Thyroid gland (tissue), 4 donors: Measurements from ENCODE around the gene ARPC2. TPM values are rescaled to one million over a fixed set of nuclear protein-coding genes. Genes with fewer than 3 reads are reported as not detected.

ENCODE experiments used
- DNase-seq, 2 donors: peaks; one replicate each; pipeline ENCODE4 v3.0.0-alpha.2; 2019
- H3K27ac ChIP-seq, 3 donors: fragments of 200-600 bp; sonication (generic); 1 replicate in 2 of 3; 2 replicates in 1 of 3; pipeline ENCODE4 v1.5.1; 2016 to 2019; ENCODE audit warnings: mild to moderate bottlenecking in 1 of 3, moderate library complexity in 1 of 3
- H3K27me3 ChIP-seq: fragments of 200-600 bp; sonication (generic); one replicate; pipeline ENCODE4 v1.5.1; 2019
- H3K36me3 ChIP-seq, 2 donors: fragments of 200-600 bp; sonication (generic); one replicate each; pipeline ENCODE4 v1.5.1; 2016 to 2019
- H3K4me1 ChIP-seq, 2 donors: fragments of 200-600 bp; sonication (generic); one replicate each; pipeline ENCODE4 v1.5.1; 2017 to 2019
- H3K4me3 ChIP-seq, 3 donors: fragments of 200-600 bp; sonication (generic); replicated peaks in 1 of 3; 1 replicate in 2 of 3; 2 replicates in 1 of 3; pipeline ENCODE4 v1.5.1; 2016; ENCODE audit warnings: mild to moderate bottlenecking in 1 of 3
- H3K9me3 ChIP-seq: fragments of 200-600 bp; sonication (generic); one replicate; pipeline ENCODE4 v1.5.1; 2017
- POLR2A ChIP-seq, 2 donors: fragments of 450-650 bp; IDR thresholded peaks; one replicate each; pipeline ENCODE4 v1.6.1; 2017; ENCODE audit warnings: antibody characterized with exemption in 2 of 2, mild to moderate bottlenecking in 2 of 2, moderate library complexity in 1 of 2
- WGBS, 2 donors: methylation state at CpG; one replicate each; pipeline ENCODE4 v1.1.5; 2017; 5-methylcytosine and 5-hydroxymethylcytosine counted together
- intact Hi-C: fragments of 100-400 bp; cut with DNase I; formaldehyde crosslinking; loops from one replicate; pipeline ENCODE4 v1.15.1; 2023
- total RNA-seq, 4 donors: library from RNA; depleted of rRNA; stranded (reverse); fragments of >200 nt; gene quantifications; one replicate each; pipeline ENCODE4 v1.2.3, GENCODE V29; 2016
- TF ChIP-seq, protein P1 (sequence below), 6 experiments: fragments of 200-600 bp in 3 of 6; fragments of 450-650 bp in 3 of 6; sonication (generic) in 3 of 6; IDR thresholded peaks; one replicate each; pipeline ENCODE4 v1.5.1; 2016 to 2019; ENCODE audit warnings: antibody characterized with exemption in 6 of 6, mild to moderate bottlenecking in 2 of 6, inconsistent platforms in 1 of 6, moderate library complexity in 1 of 6

The ARPC2 gene
- total RNA-seq, 4 donors from 2014 or later: 157 to 219 (median 170) TPM

DNA sequence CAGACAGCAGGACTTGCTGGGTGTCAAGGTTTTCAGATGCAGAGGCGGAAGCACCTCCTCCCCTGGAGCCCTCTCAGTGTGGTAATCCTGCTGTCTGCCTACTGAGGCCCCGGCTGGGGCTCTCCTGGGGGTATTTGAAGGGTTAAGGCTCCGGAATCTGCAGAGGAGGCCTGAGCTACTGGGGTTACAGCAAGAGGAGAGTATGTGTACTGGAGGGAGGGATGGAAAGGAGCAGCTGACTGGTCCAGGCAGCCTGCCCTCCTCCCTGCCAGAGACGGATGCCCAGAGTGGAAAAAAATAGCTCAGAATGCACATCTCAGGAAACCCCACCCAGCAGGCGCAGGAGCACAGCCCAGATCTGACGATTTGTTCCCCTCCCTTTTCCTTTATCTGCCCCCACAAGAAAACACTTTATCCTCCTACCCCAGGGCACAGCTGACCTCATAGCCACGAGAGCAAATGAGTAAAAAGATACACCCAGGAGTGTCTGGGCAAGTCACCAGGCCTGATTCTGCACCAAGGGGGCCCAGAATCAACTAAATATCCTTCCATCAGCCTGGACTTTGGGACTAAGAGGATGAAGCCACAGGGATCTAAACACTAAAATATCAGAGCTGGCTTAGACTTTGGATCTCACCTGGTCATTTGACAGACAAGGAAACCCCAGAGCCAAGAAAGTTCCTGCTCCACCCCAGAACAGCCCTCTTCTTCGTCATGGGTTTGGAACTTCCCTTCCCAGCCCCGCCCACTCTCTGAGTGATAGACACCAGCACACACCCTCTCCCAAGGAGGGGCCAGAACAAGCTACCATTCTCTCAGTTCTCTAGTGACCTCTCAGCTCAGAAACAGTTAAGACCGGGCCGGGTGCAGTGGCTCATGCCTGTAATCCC lies 69.8 kb downstream of the ARPC2 start:
- peak; percentile 85 to 86 for DNase-seq
- Histone ChIP-seq H3K27me3 (no peaks in the 10 kb centered on the region), H3K4me1 (peaks cover 97% of the 10 kb centered on the region in 2 donors), H3K27ac (peak overlapping the region; percentile 94 to 97 (median 97)), H3K9me3 (no peaks in the 10 kb centered on the region), H3K36me3 (peaks cover 0 to under 1% of the 10 kb centered on the region in 2 donors), H3K4me3 (peak overlapping the region in 1 of 3 donors; percentile 29)
- WGBS, 2 donors: 18 to 23% methylated on average over 11 of the region's 11 CpGs
- peak in 1 of 2 donors; percentile 29 for TF ChIP-seq POLR2A (IDR thresholded peaks at IDR 0.05)
- TF ChIP-seq, protein P1, sequence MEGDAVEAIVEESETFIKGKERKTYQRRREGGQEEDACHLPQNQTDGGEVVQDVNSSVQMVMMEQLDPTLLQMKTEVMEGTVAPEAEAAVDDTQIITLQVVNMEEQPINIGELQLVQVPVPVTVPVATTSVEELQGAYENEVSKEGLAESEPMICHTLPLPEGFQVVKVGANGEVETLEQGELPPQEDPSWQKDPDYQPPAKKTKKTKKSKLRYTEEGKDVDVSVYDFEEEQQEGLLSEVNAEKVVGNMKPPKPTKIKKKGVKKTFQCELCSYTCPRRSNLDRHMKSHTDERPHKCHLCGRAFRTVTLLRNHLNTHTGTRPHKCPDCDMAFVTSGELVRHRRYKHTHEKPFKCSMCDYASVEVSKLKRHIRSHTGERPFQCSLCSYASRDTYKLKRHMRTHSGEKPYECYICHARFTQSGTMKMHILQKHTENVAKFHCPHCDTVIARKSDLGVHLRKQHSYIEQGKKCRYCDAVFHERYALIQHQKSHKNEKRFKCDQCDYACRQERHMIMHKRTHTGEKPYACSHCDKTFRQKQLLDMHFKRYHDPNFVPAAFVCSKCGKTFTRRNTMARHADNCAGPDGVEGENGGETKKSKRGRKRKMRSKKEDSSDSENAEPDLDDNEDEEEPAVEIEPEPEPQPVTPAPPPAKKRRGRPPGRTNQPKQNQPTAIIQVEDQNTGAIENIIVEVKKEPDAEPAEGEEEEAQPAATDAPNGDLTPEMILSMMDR (IDR thresholded peaks at IDR 0.05): no peak
- intact Hi-C loops: no loop called here

DNA sequence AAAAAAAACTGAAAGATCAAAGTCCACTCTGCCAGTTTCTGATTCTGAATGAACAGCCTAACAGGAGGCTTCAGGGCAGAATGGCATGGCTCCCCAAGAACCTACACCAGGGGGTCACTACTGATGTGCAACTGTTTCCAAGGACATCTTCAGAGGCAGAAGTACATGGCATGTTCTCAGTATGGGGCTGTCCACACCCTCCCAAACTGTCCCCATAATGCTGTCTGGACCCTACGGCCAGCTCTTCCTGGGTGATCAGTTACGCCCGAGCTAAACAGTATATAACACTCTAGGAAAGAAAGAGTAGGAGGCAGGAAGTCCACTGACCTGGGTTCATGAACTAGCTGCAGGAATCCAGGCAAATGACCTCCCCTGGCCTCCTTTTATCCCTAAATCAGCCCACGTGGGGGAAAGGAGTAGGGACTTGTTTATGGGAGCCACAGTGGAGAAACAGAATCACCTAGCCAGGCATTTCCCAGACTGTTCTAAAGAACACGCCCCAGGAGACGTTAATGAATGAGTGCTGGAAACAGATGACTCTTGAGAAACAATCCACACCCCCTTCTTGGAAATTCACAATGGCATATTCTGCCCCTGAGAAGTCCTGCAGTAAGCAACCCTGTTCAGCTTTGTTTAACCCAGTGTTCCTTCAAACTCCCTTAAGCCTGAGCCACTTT lies 72.8 kb downstream of the ARPC2 start:
- TF ChIP-seq, protein P1 (IDR thresholded peaks at IDR 0.05): no peak
- TF ChIP-seq POLR2A (IDR thresholded peaks at IDR 0.05): peak in 1 of 2 donors; percentile 31
- intact Hi-C loops: no loop called here
- Histone ChIP-seq H3K36me3 (no peaks in the 10 kb centered on the region), H3K27me3 (no peaks in the 10 kb centered on the region), H3K4me3 (peak overlapping the region in 1 of 3 donors; percentile 76), H3K4me1 (peaks cover 85 to 90% of the 10 kb centered on the region in 2 donors), H3K27ac (peak overlapping the region; percentile 90 to 98 (median 97)), H3K9me3 (no peaks in the 10 kb centered on the region)
- no peak for DNase-seq
- 34 to 35% methylated on average over 6 of the region's 6 CpGs for WGBS, 2 donors

DNA sequence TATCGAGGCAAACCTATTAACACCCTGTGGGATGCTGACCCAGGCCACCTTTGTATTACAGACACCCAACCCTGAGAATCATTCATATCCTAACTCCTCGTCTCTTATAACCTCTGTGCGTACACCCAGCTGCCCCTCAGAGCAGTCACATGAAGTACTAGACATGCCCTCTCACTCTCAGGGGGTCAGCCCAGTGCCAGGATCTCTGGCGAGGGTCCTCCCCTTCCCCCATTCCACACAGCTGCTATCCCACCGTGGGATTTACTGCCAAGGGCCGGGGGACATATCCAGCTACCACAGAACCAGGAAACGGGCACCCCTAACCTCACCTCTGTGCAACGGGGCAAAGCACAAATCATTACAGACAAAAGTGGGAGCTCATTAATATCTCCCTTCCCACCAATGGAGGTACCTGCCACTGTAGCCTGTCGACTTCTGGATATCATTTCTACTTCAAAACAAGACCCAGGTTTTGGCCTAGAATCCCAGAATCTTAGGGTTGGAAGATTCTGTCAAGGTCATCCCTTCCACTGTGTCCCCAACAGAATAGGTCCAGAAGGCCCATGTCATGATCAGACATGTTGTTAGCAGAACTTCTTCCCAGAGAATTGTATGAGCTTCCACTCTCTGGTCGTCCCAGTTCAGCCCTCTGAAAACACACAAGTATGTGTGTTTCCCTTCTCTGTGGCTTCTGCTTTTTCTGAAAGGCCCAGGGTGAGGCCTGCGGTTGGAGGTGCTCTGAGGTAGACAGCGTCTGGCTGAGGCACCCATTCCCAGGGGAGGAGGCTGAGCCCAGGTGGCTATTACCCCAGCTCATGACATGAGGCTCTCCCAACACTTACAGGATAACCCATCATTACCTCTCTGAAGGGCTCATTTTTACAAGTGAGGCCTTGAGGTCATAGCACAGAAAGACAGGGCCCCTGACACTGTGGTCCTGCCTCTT lies 73.6 kb downstream of the ARPC2 start:
- 45 to 54% methylated on average over 12 of the region's 12 CpGs for WGBS, 2 donors
- H3K4me1 ChIP-seq: peaks cover 84 to 90% of the 10 kb centered on the region in 2 donors
- peak overlapping the region in 1 of 3 donors; percentile 76 for H3K4me3 ChIP-seq

DNA sequence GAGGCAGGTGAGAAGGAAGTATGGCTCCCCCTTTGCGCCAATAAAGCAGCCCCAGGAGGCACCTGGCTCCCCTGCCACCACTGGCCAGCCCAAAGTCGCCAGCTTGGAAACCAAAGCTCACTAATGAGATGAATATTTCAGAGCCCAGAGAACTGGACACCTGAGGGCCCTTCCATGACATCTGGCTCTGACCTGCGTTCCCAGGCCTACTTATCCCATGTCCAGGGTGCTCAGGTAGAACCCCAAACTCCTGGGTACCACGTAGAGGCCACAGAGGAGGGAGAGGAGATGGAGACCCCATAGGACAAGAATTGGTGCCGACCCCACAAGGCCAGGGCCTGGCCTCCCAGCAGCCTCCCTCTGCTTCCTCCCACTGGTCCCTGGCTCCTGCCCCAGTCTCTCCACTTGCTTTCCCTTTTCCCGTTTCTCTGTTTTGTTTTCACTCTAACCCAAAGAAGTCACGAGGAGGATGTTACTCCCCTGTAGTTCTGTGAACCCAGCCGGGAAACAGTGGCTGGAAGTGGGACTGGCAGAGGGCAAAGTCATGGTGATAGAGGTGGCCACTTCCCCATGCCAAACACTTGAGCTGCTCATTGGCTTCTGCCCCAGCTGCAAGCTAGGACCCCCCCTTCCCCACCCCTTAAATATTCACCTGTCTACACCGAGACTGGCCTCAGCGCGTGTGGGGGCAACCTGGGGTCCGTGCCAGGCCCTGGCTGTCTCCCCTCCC lies 74.5 kb downstream of the ARPC2 start:
- WGBS, 2 donors: 28% methylated on average over 12 of the region's 12 CpGs
- intact Hi-C loops: no loop called here
- Histone ChIP-seq H3K9me3 (no peaks in the 10 kb centered on the region), H3K4me3 (peak overlapping the region; percentile 15 to 76 (median 37)), H3K4me1 (peaks cover 84 to 90% of the 10 kb centered on the region in 2 donors), H3K27me3 (no peaks in the 10 kb centered on the region), H3K36me3 (no peaks in the 10 kb centered on the region), H3K27ac (peak overlapping the region; percentile 90 to 98 (median 97))
- peak in 1 of 2 donors; percentile 24 for TF ChIP-seq POLR2A (IDR thresholded peaks at IDR 0.05)
- TF ChIP-seq, protein P1 (IDR thresholded peaks at IDR 0.05): no peak
- peak; percentile 56 to 65 for DNase-seq

More for the DNA sequence above, 73.6 kb downstream of the ARPC2 start:
- Histone ChIP-seq H3K27ac (peak overlapping the region; percentile 90 to 98 (median 97)), H3K27me3 (no peaks in the 10 kb centered on the region), H3K9me3 (no peaks in the 10 kb centered on the region), H3K36me3 (no peaks in the 10 kb centered on the region)
- no peak for DNase-seq
- no peak for TF ChIP-seq POLR2A (IDR thresholded peaks at IDR 0.05)
- TF ChIP-seq, protein P1 (IDR thresholded peaks at IDR 0.05): no peak
- intact Hi-C loops: no loop called here
